Measurements from ENCODE around the gene UBASH3A.

GRCh38 chr21:42447182-42447581 lies 43.5 kb downstream of the UBASH3A start:
- TF ChIP-seq CTCF (conservative IDR thresholded peaks at IDR 0.05 in 1 of 2, IDR thresholded peaks at IDR 0.05 in 1 of 2; ENCODE audit: low read depth in 1 of 2, low read length in 2 of 2) (no peak), EZH2 (IDR thresholded peaks at IDR 0.05; ENCODE audit: low read length, missing control alignments) (no peak)
